ENCODE results near the gene HBZ.
"Not testable (repeated sequence)": the region's sequence is repeated elsewhere in the genome, so short reads cannot be mapped to it uniquely, and the experiment has no call there.

HBZ gene

DNA sequence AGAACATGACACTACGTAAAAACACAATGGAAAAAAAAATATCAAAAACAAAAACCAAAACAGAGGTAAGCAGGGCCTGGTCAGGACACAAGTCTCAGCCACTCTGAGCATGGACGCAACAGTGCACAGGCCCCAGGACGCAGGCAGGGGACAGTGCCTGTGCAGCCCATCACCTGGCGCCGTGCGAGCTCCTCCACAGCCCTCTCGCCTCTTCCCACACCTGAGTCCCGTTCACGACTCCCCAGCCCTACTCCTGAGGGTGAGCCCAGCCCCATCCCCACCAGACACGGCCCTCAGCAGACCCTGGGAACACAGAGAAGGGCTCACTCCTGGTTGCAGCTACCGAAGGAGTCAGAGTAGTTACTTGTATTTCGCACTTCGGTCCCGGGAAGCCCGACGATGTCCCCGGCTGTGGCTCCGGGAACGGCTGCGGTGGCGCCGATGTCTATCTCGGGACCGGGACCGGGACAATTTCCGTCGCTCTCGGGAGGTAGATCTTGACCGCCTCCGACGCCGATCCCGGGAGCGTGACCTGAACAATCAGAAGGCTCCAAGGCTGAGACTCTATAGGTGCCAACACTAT, 37.3 kb downstream of the HBZ start:
- no peak overlapping the region for H3K4me3 ChIP-seq (ENCODE audit: insufficient read depth, low read depth, low read length)
- H3K4me1 ChIP-seq (ENCODE audit: control insufficient read depth, insufficient read depth, low read length), result no peaks in the 10 kb centered on the region
- H3K36me3 ChIP-seq (ENCODE audit: control insufficient read depth, insufficient read depth, low read length), result peaks cover 54% of the 10 kb centered on the region
- H3K9me3 ChIP-seq (ENCODE audit: control insufficient read depth, low read length), result no peaks in the 10 kb centered on the region
- no peaks in the 10 kb centered on the region for H3K27me3 ChIP-seq (ENCODE audit: control insufficient read depth, insufficient read depth, low read length, poor library complexity, severe bottlenecking)
- WGBS, 2 experiments, result 95 to 96% methylated on average over 34 of the region's 34 CpGs
- no peak overlapping the region for H3K27ac ChIP-seq (ENCODE audit: insufficient read depth, low read depth, low read length, poor library complexity, severe bottlenecking)

DNA sequence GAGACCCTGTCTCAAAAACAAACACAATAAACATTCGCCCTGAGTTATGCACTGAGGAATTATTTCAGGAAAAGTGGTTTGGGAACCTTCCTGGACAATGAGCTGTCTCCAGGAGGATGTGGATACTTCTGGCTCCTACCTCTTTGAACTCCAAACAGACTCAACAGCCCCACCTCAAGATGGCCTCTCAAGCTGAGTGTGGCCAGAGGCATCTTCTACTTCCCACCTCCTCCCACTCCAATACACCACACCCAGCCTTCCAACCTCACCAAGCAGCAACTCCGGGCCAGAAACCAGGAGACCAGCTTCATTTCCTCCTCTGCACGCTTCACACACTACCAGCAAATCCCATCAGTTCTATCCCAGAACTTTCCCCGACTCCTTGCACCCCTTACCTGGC, 39.4 kb downstream of the HBZ start:
- Histone ChIP-seq H3K36me3 (ENCODE audit: control insufficient read depth, insufficient read depth, low read length) (peaks cover 61% of the 10 kb centered on the region), H3K9me3 (ENCODE audit: control insufficient read depth, low read length) (no peaks in the 10 kb centered on the region), H3K27ac (ENCODE audit: insufficient read depth, low read depth, low read length, poor library complexity, severe bottlenecking) (no peak overlapping the region), H3K4me1 (ENCODE audit: control insufficient read depth, insufficient read depth, low read length) (no peaks in the 10 kb centered on the region), H3K4me3 (ENCODE audit: insufficient read depth, low read depth, low read length) (no peak overlapping the region), H3K27me3 (ENCODE audit: control insufficient read depth, insufficient read depth, low read length, poor library complexity, severe bottlenecking) (no peaks in the 10 kb centered on the region)
- WGBS, 2 experiments, result 94 to 96% methylated on average over 4 of the region's 4 CpGs

GRCh38 chr16:192686-193085, 40.2 kb downstream of the HBZ start:
- 94 to 96% methylated on average over 9 to 11 of the region's 11 CpGs for WGBS, 2 experiments
- Histone ChIP-seq H3K27me3 (ENCODE audit: control insufficient read depth, insufficient read depth, low read length, poor library complexity, severe bottlenecking) (no peaks in the 10 kb centered on the region), H3K36me3 (ENCODE audit: control insufficient read depth, insufficient read depth, low read length) (peaks cover 63% of the 10 kb centered on the region)

GRCh38 chr16:193441-193840, 41.0 kb downstream of the HBZ start:
- Histone ChIP-seq H3K9me3 (ENCODE audit: control insufficient read depth, low read length) (no peaks in the 10 kb centered on the region), H3K36me3 (ENCODE audit: control insufficient read depth, insufficient read depth, low read length) (peaks cover 67% of the 10 kb centered on the region), H3K27me3 (ENCODE audit: control insufficient read depth, insufficient read depth, low read length, poor library complexity, severe bottlenecking) (no peaks in the 10 kb centered on the region), H3K4me3 (ENCODE audit: insufficient read depth, low read depth, low read length) (no peak overlapping the region), H3K4me1 (ENCODE audit: control insufficient read depth, insufficient read depth, low read length) (no peaks in the 10 kb centered on the region), H3K27ac (ENCODE audit: insufficient read depth, low read depth, low read length, poor library complexity, severe bottlenecking) (no peak overlapping the region)
- 94 to 95% methylated on average over 15 of the region's 15 CpGs for WGBS, 2 experiments

More at GRCh38 chr16:192686-193085, 40.2 kb downstream of the HBZ start:
- Histone ChIP-seq H3K27ac (ENCODE audit: insufficient read depth, low read depth, low read length, poor library complexity, severe bottlenecking) (no peak overlapping the region), H3K4me3 (ENCODE audit: insufficient read depth, low read depth, low read length) (no peak overlapping the region), H3K9me3 (ENCODE audit: control insufficient read depth, low read length) (no peaks in the 10 kb centered on the region), H3K4me1 (ENCODE audit: control insufficient read depth, insufficient read depth, low read length) (no peaks in the 10 kb centered on the region)

- Histone ChIP-seq H3K27ac (ENCODE audit: insufficient read depth, low read depth, low read length, poor library complexity, severe bottlenecking) (no peak overlapping the region), H3K27me3 (ENCODE audit: control insufficient read depth, insufficient read depth, low read length, poor library complexity, severe bottlenecking) (no peaks in the 10 kb centered on the region), H3K36me3 (ENCODE audit: control insufficient read depth, insufficient read depth, low read length) (peaks cover 65% of the 10 kb centered on the region), H3K4me1 (ENCODE audit: control insufficient read depth, insufficient read depth, low read length) (no peaks in the 10 kb centered on the region), H3K4me3 (ENCODE audit: insufficient read depth, low read depth, low read length) (no peak overlapping the region), H3K9me3 (ENCODE audit: control insufficient read depth, low read length) (no peaks in the 10 kb centered on the region)
- 93 to 94% methylated on average over 6 of the region's 6 CpGs for WGBS, 2 experiments
Observed at GRCh38 chr16:194516-194915, 42.1 kb downstream of the HBZ start.

DNA sequence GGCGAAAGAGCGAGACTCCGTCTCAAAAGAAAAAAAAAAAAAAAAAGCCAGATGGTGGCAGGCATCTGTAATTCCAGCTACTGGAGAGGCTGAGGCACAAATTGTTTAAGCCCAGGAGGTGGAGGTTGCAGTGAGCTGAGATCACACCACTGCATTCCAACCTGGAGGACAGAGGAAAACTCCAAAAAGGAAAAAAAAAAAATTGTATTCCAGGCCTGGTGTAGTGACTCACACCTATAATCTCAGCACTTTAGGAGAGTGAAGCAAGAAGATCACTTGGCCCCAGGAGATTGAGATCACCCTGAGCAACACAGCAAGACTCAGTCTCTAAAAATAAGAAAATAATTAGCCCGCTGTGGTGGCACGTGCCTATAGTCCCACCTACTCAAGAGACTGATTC, 47.9 kb downstream of the HBZ start:
- 94 to 95% methylated on average over 5 of the region's 5 CpGs for WGBS, 2 experiments
- H3K4me3 ChIP-seq (ENCODE audit: insufficient read depth, low read depth, low read length), result no peak overlapping the region
- H3K36me3 ChIP-seq (ENCODE audit: control insufficient read depth, insufficient read depth, low read length), result peaks cover 69% of the 10 kb centered on the region
- no peaks in the 10 kb centered on the region for H3K4me1 ChIP-seq (ENCODE audit: control insufficient read depth, insufficient read depth, low read length)
- no peaks in the 10 kb centered on the region for H3K9me3 ChIP-seq (ENCODE audit: control insufficient read depth, low read length)
- no peak overlapping the region for H3K27ac ChIP-seq (ENCODE audit: insufficient read depth, low read depth, low read length, poor library complexity, severe bottlenecking)
- no peaks in the 10 kb centered on the region for H3K27me3 ChIP-seq (ENCODE audit: control insufficient read depth, insufficient read depth, low read length, poor library complexity, severe bottlenecking)

DNA sequence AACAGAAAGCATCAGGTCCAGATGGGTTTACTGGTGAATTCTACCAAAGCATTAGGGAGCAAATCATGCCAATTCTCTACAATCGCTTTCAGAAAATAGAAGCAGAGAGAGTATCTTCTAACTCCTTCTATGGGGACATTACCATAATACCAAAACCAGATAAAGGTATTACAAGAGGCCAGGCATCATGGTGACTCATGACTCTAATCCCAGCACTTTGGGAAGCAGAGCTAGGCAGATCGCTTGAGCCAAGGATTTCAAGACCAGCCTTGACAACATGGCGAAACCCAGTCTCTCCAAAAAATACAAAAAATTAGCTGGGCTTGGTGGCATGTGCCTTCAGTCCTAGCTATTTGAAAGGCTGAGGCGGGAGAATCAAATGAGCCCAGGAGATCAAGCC, 50.8 kb downstream of the HBZ start:
- Histone ChIP-seq H3K36me3 (ENCODE audit: control insufficient read depth, insufficient read depth, low read length) (peaks cover 78% of the 10 kb centered on the region), H3K27ac (ENCODE audit: insufficient read depth, low read depth, low read length, poor library complexity, severe bottlenecking) (no peak overlapping the region), H3K27me3 (ENCODE audit: control insufficient read depth, insufficient read depth, low read length, poor library complexity, severe bottlenecking) (no peaks in the 10 kb centered on the region), H3K4me3 (ENCODE audit: insufficient read depth, low read depth, low read length) (no peak overlapping the region), H3K4me1 (ENCODE audit: control insufficient read depth, insufficient read depth, low read length) (no peaks in the 10 kb centered on the region), H3K9me3 (ENCODE audit: control insufficient read depth, low read length) (no peaks in the 10 kb centered on the region)
- WGBS, 2 experiments, result 93% methylated on average over 4 of the region's 4 CpGs

DNA sequence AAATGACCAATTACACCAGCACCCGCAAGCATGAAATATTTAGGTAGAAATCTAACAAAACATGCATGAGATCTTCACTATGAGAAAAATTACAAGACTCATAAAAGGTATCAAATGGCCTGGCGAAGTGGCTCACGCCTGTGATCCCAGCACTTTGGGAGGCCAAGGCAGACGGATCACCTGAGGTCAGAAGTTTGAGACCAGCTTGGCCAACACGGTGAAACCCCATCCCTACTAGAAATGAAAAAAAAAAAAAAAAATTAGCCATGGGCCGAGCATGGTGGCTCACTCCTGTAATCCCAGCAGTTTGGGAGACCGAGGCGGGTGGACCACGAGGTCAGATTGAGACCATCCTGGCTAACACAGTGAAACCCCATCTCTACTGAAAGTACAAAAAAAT, 51.6 kb downstream of the HBZ start:
- H3K36me3 ChIP-seq (ENCODE audit: control insufficient read depth, insufficient read depth, low read length), result peaks cover 77% of the 10 kb centered on the region
- H3K9me3 ChIP-seq (ENCODE audit: control insufficient read depth, low read length); H3K27me3 ChIP-seq (ENCODE audit: control insufficient read depth, insufficient read depth, low read length, poor library complexity, severe bottlenecking); H3K27ac ChIP-seq (ENCODE audit: insufficient read depth, low read depth, low read length, poor library complexity, severe bottlenecking); H3K4me1 ChIP-seq (ENCODE audit: control insufficient read depth, insufficient read depth, low read length); H3K4me3 ChIP-seq (ENCODE audit: insufficient read depth, low read depth, low read length): not testable (repeated sequence)
- 94 to 95% methylated on average over 9 of the region's 9 CpGs for WGBS, 2 experiments
